ENCODE measurements around the gene GABRA5. TPM values are rescaled to one million over a fixed set of nuclear protein-coding genes. Genes with fewer than 3 reads are reported as not detected.

The GABRA5 gene
- total and polyA plus RNA-seq, 2 experiments from 2014 or later, result 0.22 to 0.29 TPM

GRCh38 chr15:26950001-26950400 lies 83.1 kb downstream of the GABRA5 start:
- Histone ChIP-seq H3K36me3 (ENCODE audit: low read depth) (no peaks in the 10 kb centered on the region), H3K4me1 (ENCODE audit: insufficient read depth) (no peaks in the 10 kb centered on the region), H3K79me2 (ENCODE audit: insufficient read depth) (no peaks in the 10 kb centered on the region), H3K9me2 (ENCODE audit: insufficient read depth) (no peaks in the 10 kb centered on the region), H3K9me3 (ENCODE audit: low read depth) (peaks cover under 1% of the 10 kb centered on the region), H4K20me1 (ENCODE audit: insufficient read depth) (no peaks in the 10 kb centered on the region), H3K9ac (no peak overlapping the region), H3K27ac (no peak overlapping the region), H3K27me3 (replicated peaks; ENCODE audit: insufficient read depth) (no peaks in the 10 kb centered on the region), H3K4me2 (ENCODE audit: unreplicated experiment) (no peak overlapping the region), H2AFZ (no peak overlapping the region), H3F3A (ENCODE audit: insufficient read depth) (no peaks in the 10 kb centered on the region), H3K4me3 (no peak overlapping the region)
- 4 to 6% methylated on average over 2 of the region's 2 CpGs for whole genome bisulfite sequencing, 2 experiments (ENCODE audit: low coverage in 1 of 2, low lambda C conversion rate in 2 of 2, missing lambda C conversion rate in 2 of 2)
- TF ChIP-seq EZH2phosphoT487 (IDR thresholded peaks at IDR 0.05; ENCODE audit: insufficient read depth, low read depth), result no peak
- no peak for TF ChIP-seq EZH2 (IDR thresholded peaks at IDR 0.05; ENCODE audit: insufficient read depth, poor library complexity, severe bottlenecking)
- DNase-seq, result no peak
- in situ Hi-C loops (cut with MboI), result no loop called here

GRCh38 chr15:26954403-26954802 lies 87.5 kb downstream of the GABRA5 start:
- Histone ChIP-seq H3K36me3 (ENCODE audit: low read depth) (no peaks in the 10 kb centered on the region), H3K79me2 (ENCODE audit: insufficient read depth) (no peaks in the 10 kb centered on the region), H3K4me2 (ENCODE audit: unreplicated experiment) (no peak overlapping the region), H3K9me2 (ENCODE audit: insufficient read depth) (no peaks in the 10 kb centered on the region), H3K9me3 (ENCODE audit: low read depth) (peaks cover 3% of the 10 kb centered on the region), H3K4me3 (no peak overlapping the region), H3K27me3 (replicated peaks; ENCODE audit: insufficient read depth) (no peaks in the 10 kb centered on the region), H3K9ac (no peak overlapping the region), H4K20me1 (ENCODE audit: insufficient read depth) (no peaks in the 10 kb centered on the region), H3K27ac (no peak overlapping the region), H3K4me1 (ENCODE audit: insufficient read depth) (no peaks in the 10 kb centered on the region), H2AFZ (no peak overlapping the region), H3F3A (ENCODE audit: insufficient read depth) (no peaks in the 10 kb centered on the region)
- 6 to 8% methylated on average over 2 of the region's 2 CpGs for WGBS, 2 experiments (ENCODE audit: low coverage in 1 of 2, low lambda C conversion rate in 2 of 2, missing lambda C conversion rate in 2 of 2)
- DNase-seq, result no peak
- in situ Hi-C loops (cut with MboI), result no loop called here
- no peak for TF ChIP-seq EZH2 (IDR thresholded peaks at IDR 0.05; ENCODE audit: insufficient read depth, poor library complexity, severe bottlenecking)
- TF ChIP-seq EZH2phosphoT487 (IDR thresholded peaks at IDR 0.05; ENCODE audit: insufficient read depth, low read depth), result no peak

GRCh38 chr15:26967719-26968269 lies 100.9 kb downstream of the GABRA5 start:
- DNase-seq, result peak; percentile 14
- peak overlapping the region; percentile 44 for H3K4me3 ChIP-seq
- TF ChIP-seq EZH2phosphoT487 (IDR thresholded peaks at IDR 0.05; ENCODE audit: insufficient read depth, low read depth) (no peak), EZH2 (IDR thresholded peaks at IDR 0.05; ENCODE audit: insufficient read depth, poor library complexity, severe bottlenecking) (no peak)
- no peaks in the 10 kb centered on the region for H3K4me1 ChIP-seq (ENCODE audit: insufficient read depth)
- no peaks in the 10 kb centered on the region for H3K79me2 ChIP-seq (ENCODE audit: insufficient read depth)
- H3K36me3 ChIP-seq (ENCODE audit: low read depth), result no peaks in the 10 kb centered on the region
- no peaks in the 10 kb centered on the region for H3F3A ChIP-seq (ENCODE audit: insufficient read depth)
- H3K27me3 ChIP-seq (replicated peaks; ENCODE audit: insufficient read depth), result peaks cover 19% of the 10 kb centered on the region; the same call in 1 of the 2 replicates
- no peaks in the 10 kb centered on the region for H4K20me1 ChIP-seq (ENCODE audit: insufficient read depth)
- peak overlapping the region; percentile 31; the same call in 1 of the 2 replicates for H2AFZ ChIP-seq
- 4 to 6% methylated on average over 38 to 39 of the region's 48 CpGs for WGBS, 2 experiments (ENCODE audit: low coverage in 1 of 2, low lambda C conversion rate in 2 of 2, missing lambda C conversion rate in 2 of 2)
- H3K4me2 ChIP-seq (ENCODE audit: unreplicated experiment), result no peak overlapping the region
- H3K9ac ChIP-seq, result no peak overlapping the region
- no peak overlapping the region for H3K27ac ChIP-seq
- in situ Hi-C loops (cut with MboI), result no loop called here
- H3K9me2 ChIP-seq (ENCODE audit: insufficient read depth), result no peaks in the 10 kb centered on the region
- no peaks in the 10 kb centered on the region for H3K9me3 ChIP-seq (ENCODE audit: low read depth)

GRCh38 chr15:26968806-26969205 lies 101.9 kb downstream of the GABRA5 start:
- H3K4me2 ChIP-seq (ENCODE audit: unreplicated experiment), result no peak overlapping the region
- no peak overlapping the region for H3K4me3 ChIP-seq
- no peaks in the 10 kb centered on the region for H4K20me1 ChIP-seq (ENCODE audit: insufficient read depth)
- DNase-seq, result no peak
- WGBS, 2 experiments (ENCODE audit: low coverage in 1 of 2, low lambda C conversion rate in 2 of 2, missing lambda C conversion rate in 2 of 2), result 29 to 34% methylated on average over 2 of the region's 2 CpGs
- no peak overlapping the region for H2AFZ ChIP-seq
- H3K27me3 ChIP-seq (replicated peaks; ENCODE audit: insufficient read depth), result peaks cover 19% of the 10 kb centered on the region; the same call in 1 of the 2 replicates
- no peak overlapping the region for H3K27ac ChIP-seq
- no peaks in the 10 kb centered on the region for H3K79me2 ChIP-seq (ENCODE audit: insufficient read depth)
- H3K36me3 ChIP-seq (ENCODE audit: low read depth), result no peaks in the 10 kb centered on the region
- H3K4me1 ChIP-seq (ENCODE audit: insufficient read depth), result no peaks in the 10 kb centered on the region
- H3K9me3 ChIP-seq (ENCODE audit: low read depth), result no peaks in the 10 kb centered on the region
- H3F3A ChIP-seq (ENCODE audit: insufficient read depth), result no peaks in the 10 kb centered on the region
- TF ChIP-seq EZH2phosphoT487 (IDR thresholded peaks at IDR 0.05; ENCODE audit: insufficient read depth, low read depth) (no peak), EZH2 (IDR thresholded peaks at IDR 0.05; ENCODE audit: insufficient read depth, poor library complexity, severe bottlenecking) (no peak)
- no peak overlapping the region for H3K9ac ChIP-seq
- in situ Hi-C loops (cut with MboI), result no loop called here
- no peaks in the 10 kb centered on the region for H3K9me2 ChIP-seq (ENCODE audit: insufficient read depth)

All from GM23248 (cell line).